ENCODE measurements around the gene RRP36. TPM values are rescaled to one million over a fixed set of nuclear protein-coding genes. Genes with fewer than 3 reads are reported as not detected.
A peak's percentile ranks its signal among the peaks of the same experiment; 100 is the strongest.

Gene RRP36
- total RNA-seq, 1 donor from 2014 or later: 20.6 TPM

GRCh38 chr6:43062818-43063217, 41.4 kb downstream of the RRP36 start:
- H3K4me1 ChIP-seq: peaks cover 12 to 22% of the 10 kb centered on the region in 2 donors
- peaks cover 13 to 37% of the 10 kb centered on the region in 2 donors for H3K36me3 ChIP-seq
- no peak overlapping the region for H3K27ac ChIP-seq
- intact Hi-C loops (cut with DNase I): no loop called here
- H3K9me3 ChIP-seq: no peaks in the 10 kb centered on the region
- DNase-seq (ENCODE audit: low spot score in 2 of 2): no peak
- TF ChIP-seq, protein P1, sequence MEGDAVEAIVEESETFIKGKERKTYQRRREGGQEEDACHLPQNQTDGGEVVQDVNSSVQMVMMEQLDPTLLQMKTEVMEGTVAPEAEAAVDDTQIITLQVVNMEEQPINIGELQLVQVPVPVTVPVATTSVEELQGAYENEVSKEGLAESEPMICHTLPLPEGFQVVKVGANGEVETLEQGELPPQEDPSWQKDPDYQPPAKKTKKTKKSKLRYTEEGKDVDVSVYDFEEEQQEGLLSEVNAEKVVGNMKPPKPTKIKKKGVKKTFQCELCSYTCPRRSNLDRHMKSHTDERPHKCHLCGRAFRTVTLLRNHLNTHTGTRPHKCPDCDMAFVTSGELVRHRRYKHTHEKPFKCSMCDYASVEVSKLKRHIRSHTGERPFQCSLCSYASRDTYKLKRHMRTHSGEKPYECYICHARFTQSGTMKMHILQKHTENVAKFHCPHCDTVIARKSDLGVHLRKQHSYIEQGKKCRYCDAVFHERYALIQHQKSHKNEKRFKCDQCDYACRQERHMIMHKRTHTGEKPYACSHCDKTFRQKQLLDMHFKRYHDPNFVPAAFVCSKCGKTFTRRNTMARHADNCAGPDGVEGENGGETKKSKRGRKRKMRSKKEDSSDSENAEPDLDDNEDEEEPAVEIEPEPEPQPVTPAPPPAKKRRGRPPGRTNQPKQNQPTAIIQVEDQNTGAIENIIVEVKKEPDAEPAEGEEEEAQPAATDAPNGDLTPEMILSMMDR (IDR thresholded peaks at IDR 0.05): no peak
- no peaks in the 10 kb centered on the region for H3K27me3 ChIP-seq
- no peak overlapping the region for H3K4me3 ChIP-seq

DNA sequence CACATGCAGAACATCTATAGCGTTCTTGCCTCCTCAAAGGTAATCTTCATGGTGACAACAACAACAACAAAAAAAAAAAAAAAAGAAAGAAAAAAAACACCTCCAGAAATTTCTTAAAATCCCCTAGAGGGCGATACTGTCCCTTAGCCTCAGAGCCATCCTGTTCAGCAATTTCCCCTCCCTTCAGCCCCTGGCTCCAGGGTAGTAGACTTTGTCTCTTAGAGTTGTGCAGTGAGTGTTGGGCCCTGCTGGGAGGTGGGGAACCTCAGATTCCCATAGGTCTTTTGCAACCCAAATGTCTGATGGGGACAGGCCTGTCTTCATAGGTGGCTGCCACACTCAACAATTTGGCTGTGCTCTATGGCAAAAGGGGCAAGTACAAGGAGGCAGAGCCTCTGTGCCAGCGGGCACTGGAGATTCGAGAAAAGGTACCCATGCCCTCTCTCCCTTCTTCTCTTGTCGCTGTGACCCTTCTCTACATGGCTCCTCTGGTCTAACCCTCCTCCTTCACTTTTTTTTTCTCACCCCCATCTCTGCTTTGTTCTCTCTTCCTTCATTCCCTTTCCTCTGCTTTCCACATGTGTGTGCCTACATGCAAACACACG, 48.7 kb downstream of the RRP36 start:
- intact Hi-C loops (cut with DNase I): loop anchor here (1.0 kb wide), 1 partner anchor 73 kb away; no protein-coding TSS in a partner anchor
- Histone ChIP-seq H3K4me1 (no peaks in the 10 kb centered on the region), H3K36me3 (peaks cover 33 to 62% of the 10 kb centered on the region in 2 donors), H3K27me3 (no peaks in the 10 kb centered on the region), H3K27ac (no peak overlapping the region), H3K9me3 (no peaks in the 10 kb centered on the region), H3K4me3 (no peak overlapping the region)
- no peak for DNase-seq (ENCODE audit: low spot score in 2 of 2)
- TF ChIP-seq, protein P1 (IDR thresholded peaks at IDR 0.05): peak in 2 of 3 experiments; percentile 18 to 39

- TF ChIP-seq, protein P1 (IDR thresholded peaks at IDR 0.05): no peak
- peaks cover 20 to 40% of the 10 kb centered on the region in 2 donors for H3K36me3 ChIP-seq
- no peak overlapping the region for H3K4me3 ChIP-seq
- H3K9me3 ChIP-seq: no peaks in the 10 kb centered on the region
- no peak overlapping the region for H3K27ac ChIP-seq
- H3K27me3 ChIP-seq: peaks cover 4% of the 10 kb centered on the region
- DNase-seq (ENCODE audit: low spot score in 2 of 2): no peak
- H3K4me1 ChIP-seq: peaks cover 0 to 5% of the 10 kb centered on the region in 2 donors
- intact Hi-C loops (cut with DNase I): no loop called here
These were observed 53.6 kb downstream of the RRP36 start for GRCh38 chr6:43074847-43075669.

DNA sequence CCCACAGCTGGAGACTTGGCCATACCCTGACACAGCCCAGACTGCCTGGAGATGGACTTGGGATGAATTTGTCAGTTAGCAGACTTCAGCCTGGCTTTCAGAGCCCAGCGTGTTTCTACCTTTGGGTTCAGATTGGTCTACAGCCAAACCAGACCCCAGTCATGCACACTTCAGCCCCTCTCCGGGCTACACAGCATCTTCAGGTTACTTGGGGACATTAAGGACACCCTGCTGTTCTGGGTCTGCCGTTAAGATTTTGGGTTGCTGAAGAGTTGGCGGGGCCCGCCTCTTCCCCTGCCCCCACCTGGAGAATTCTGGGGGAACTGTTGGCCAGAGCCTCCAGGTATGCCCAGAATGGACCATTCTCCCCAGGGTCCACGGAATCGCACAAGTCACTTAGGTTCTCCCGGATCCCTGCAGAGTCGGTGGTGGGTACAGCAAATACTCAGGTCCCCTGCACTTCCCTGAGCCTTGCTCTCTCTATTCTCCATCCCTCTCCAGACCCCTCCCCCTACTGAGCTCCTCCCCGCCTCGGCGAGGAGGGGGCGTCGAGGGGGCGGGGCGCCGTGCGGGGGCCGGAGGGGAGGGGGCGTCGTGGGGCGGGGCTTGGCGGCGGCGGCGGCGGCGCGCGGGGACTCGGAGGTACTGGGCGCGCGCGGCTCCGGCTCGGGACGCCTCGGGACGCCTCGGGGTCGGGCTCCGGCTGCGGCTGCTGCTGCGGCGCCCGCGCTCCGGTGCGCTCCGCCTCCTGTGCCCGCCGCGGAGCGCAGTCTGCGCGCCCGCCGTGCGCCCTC, 54.4 kb downstream of the RRP36 start, which contains the start of gene PTK7:
Gene PTK7 (plus strand): TSS at position 645 of the 794 bp plus-strand sequence. CDS start 175 bp downstream, outside the sequence.
- intact Hi-C loops (cut with DNase I): no loop called here
- DNase-seq (ENCODE audit: low spot score in 2 of 2): no peak
- H3K4me1 ChIP-seq: peaks cover 0 to 5% of the 10 kb centered on the region in 2 donors
- H3K27me3 ChIP-seq: peaks cover 4% of the 10 kb centered on the region
- no peak within 1 kb of the TSS for H3K27ac ChIP-seq
- TF ChIP-seq, protein P1 (IDR thresholded peaks at IDR 0.05): no peak
- H3K36me3 ChIP-seq: peaks cover 15 to 35% of the 10 kb centered on the region in 2 donors
- peak within 1 kb of the TSS; percentile 55 to 59 for H3K4me3 ChIP-seq
- no peaks in the 10 kb centered on the region for H3K9me3 ChIP-seq

Measured in ascending aorta (tissue), 2 donors.